ENCODE results near the gene JOSD1. TPM values are rescaled to one million over a fixed set of nuclear protein-coding genes. Genes with fewer than 3 reads are reported as not detected.

The JOSD1 gene
- total RNA-seq, 1 donor: 86.1 TPM

- TF ChIP-seq CTCF (IDR thresholded peaks at IDR 0.05; ENCODE audit: extremely low read depth, low read depth, low read length): no peak
- H4K20me1 ChIP-seq (ENCODE audit: insufficient read depth, low read length): no peaks in the 10 kb centered on the region
- H3K27ac ChIP-seq (ENCODE audit: low read depth, low read length): no peak overlapping the region
- no peaks in the 10 kb centered on the region for H3K9me3 ChIP-seq (ENCODE audit: low read depth, low read length)
- H2AFZ ChIP-seq (ENCODE audit: low read length): no peak overlapping the region
- H3K4me2 ChIP-seq (ENCODE audit: insufficient read depth, low read length): no peak overlapping the region
- no peaks in the 10 kb centered on the region for H3K79me2 ChIP-seq (ENCODE audit: insufficient read depth, low read length)
- no peaks in the 10 kb centered on the region for H3K4me1 ChIP-seq (ENCODE audit: insufficient read depth, low read length)
- H3K36me3 ChIP-seq (ENCODE audit: insufficient read depth, low read length): peaks cover 76% of the 10 kb centered on the region
- H3K4me3 ChIP-seq (ENCODE audit: insufficient read depth, low read length): no peak overlapping the region
- peak; percentile 74 for DNase-seq (ENCODE audit: insufficient read length, low spot score, missing footprints)
- no peaks in the 10 kb centered on the region for H3K27me3 ChIP-seq (ENCODE audit: insufficient read depth, low read length)
Observed at GRCh38 chr22:38745676-38746460, 45.1 kb upstream of the JOSD1 start.

GRCh38 chr22:38744981-38745380, 44.2 kb upstream of the JOSD1 start:
- H3K9me3 ChIP-seq (ENCODE audit: low read depth, low read length): no peaks in the 10 kb centered on the region
- H3K4me3 ChIP-seq (ENCODE audit: insufficient read depth, low read length): no peak overlapping the region
- no peak overlapping the region for H2AFZ ChIP-seq (ENCODE audit: low read length)
- no peak for TF ChIP-seq CTCF (IDR thresholded peaks at IDR 0.05; ENCODE audit: extremely low read depth, low read depth, low read length)
- H3K4me1 ChIP-seq (ENCODE audit: insufficient read depth, low read length): no peaks in the 10 kb centered on the region
- H3K79me2 ChIP-seq (ENCODE audit: insufficient read depth, low read length): no peaks in the 10 kb centered on the region
- H4K20me1 ChIP-seq (ENCODE audit: insufficient read depth, low read length): no peaks in the 10 kb centered on the region
- no peak overlapping the region for H3K27ac ChIP-seq (ENCODE audit: low read depth, low read length)
- peaks cover 75% of the 10 kb centered on the region for H3K36me3 ChIP-seq (ENCODE audit: insufficient read depth, low read length)
- no peaks in the 10 kb centered on the region for H3K27me3 ChIP-seq (ENCODE audit: insufficient read depth, low read length)
- DNase-seq (ENCODE audit: insufficient read length, low spot score, missing footprints): peak; percentile 19
- no peak overlapping the region for H3K4me2 ChIP-seq (ENCODE audit: insufficient read depth, low read length)

GRCh38 chr22:38742176-38742942, 41.6 kb upstream of the JOSD1 start:
- H3K27me3 ChIP-seq (ENCODE audit: insufficient read depth, low read length): no peaks in the 10 kb centered on the region

More at GRCh38 chr22:38742176-38742942, 41.6 kb upstream of the JOSD1 start:
- H4K20me1 ChIP-seq (ENCODE audit: insufficient read depth, low read length): peaks cover 3% of the 10 kb centered on the region
- H3K4me3 ChIP-seq (ENCODE audit: insufficient read depth, low read length): no peak overlapping the region
- no peak for TF ChIP-seq CTCF (IDR thresholded peaks at IDR 0.05; ENCODE audit: extremely low read depth, low read depth, low read length)
- H3K4me1 ChIP-seq (ENCODE audit: insufficient read depth, low read length): no peaks in the 10 kb centered on the region
- no peaks in the 10 kb centered on the region for H3K79me2 ChIP-seq (ENCODE audit: insufficient read depth, low read length)
- no peaks in the 10 kb centered on the region for H3K9me3 ChIP-seq (ENCODE audit: low read depth, low read length)
- no peak overlapping the region for H2AFZ ChIP-seq (ENCODE audit: low read length)
- DNase-seq (ENCODE audit: insufficient read length, low spot score, missing footprints): peak; percentile 80
- no peak overlapping the region for H3K27ac ChIP-seq (ENCODE audit: low read depth, low read length)
- peaks cover 80% of the 10 kb centered on the region for H3K36me3 ChIP-seq (ENCODE audit: insufficient read depth, low read length)
- no peak overlapping the region for H3K4me2 ChIP-seq (ENCODE audit: insufficient read depth, low read length)

Data from osteoblast (primary cell).